GM23338 (cell line): ENCODE results near the gene GRN. TPM values are rescaled to one million over a fixed set of nuclear protein-coding genes. Genes with fewer than 3 reads are reported as not detected.
"Not testable (repeated sequence)": the region's sequence is repeated elsewhere in the genome, so short reads cannot be mapped to it uniquely, and the experiment has no call there.

ENCODE experiments used
- ATAC-seq: fragments of 200-7000 bp; cut with Tn5 transposase; 3 replicates; pipeline ENCODE4 v1.9.1; 2020
- DNase-seq: peaks from one replicate; pipeline ENCODE4 v3.0.0-alpha.2; 2015; ENCODE audit warnings: low spot score
- H2AFZ ChIP-seq: fragments of 200-600 bp; sonication (generic); 2 replicates; pipeline ENCODE4 v1.8.0; 2016; ENCODE audit warnings: antibody characterized with exemption, mild to moderate bottlenecking, moderate library complexity
- H3F3A ChIP-seq: fragments of 200-600 bp; sonication (generic); replicated peaks from 2 replicates; pipeline ENCODE4 v1.8.0; 2017; ENCODE audit warnings: antibody characterized with exemption, mixed run types, low read depth
- H3K27ac ChIP-seq: fragments of 200-600 bp; sonication (generic); 2 replicates; pipeline ENCODE4 v1.6.1; 2016; ENCODE audit warnings: low read depth
- H3K27me3 ChIP-seq: fragments of 200-600 bp; sonication (generic); 2 replicates; pipeline ENCODE4 v1.8.0; 2016; ENCODE audit warnings: mild to moderate bottlenecking, mixed run types, moderate library complexity; ENCODE audit not compliant: insufficient read depth
- H3K36me3 ChIP-seq: fragments of 200-600 bp; sonication (generic); 2 replicates; pipeline ENCODE4 v1.8.0; 2016; ENCODE audit warnings: mild to moderate bottlenecking; ENCODE audit not compliant: insufficient read depth
- H3K4me1 ChIP-seq: fragments of 200-600 bp; sonication (generic); 2 replicates; pipeline ENCODE4 v1.8.0; 2016; ENCODE audit warnings: mild to moderate bottlenecking, moderate library complexity; ENCODE audit not compliant: insufficient read depth
- H3K4me2 ChIP-seq: fragments of 200-600 bp; sonication (generic); 2 replicates; pipeline ENCODE4 v1.7.1; 2017; ENCODE audit warnings: mixed run types
- H3K4me3 ChIP-seq: fragments of 200-600 bp; sonication (generic); 2 replicates; pipeline ENCODE4 v1.6.1; 2016; ENCODE audit warnings: mixed run types
- H3K79me2 ChIP-seq: fragments of 200-600 bp; sonication (generic); replicated peaks from 2 replicates; pipeline ENCODE4 v1.8.0; 2017; ENCODE audit warnings: mild to moderate bottlenecking; ENCODE audit not compliant: insufficient read depth
- H3K9me2 ChIP-seq: fragments of 200-600 bp; sonication (generic); 2 replicates; pipeline ENCODE4 v1.8.0; 2017; ENCODE audit not compliant: insufficient read depth
- H4K20me1 ChIP-seq: fragments of 200-600 bp; sonication (generic); replicated peaks from 2 replicates; pipeline ENCODE4 v1.8.0; 2017; ENCODE audit warnings: mild to moderate bottlenecking; ENCODE audit not compliant: insufficient read depth
- H3K27ac Mint-ChIP-seq: 2 replicates; pipeline ENCODE4 v1.8.0; 2020; ENCODE audit warnings: inconsistent platforms, mild to moderate bottlenecking, moderate library complexity, mixed read lengths
- H3K27me3 Mint-ChIP-seq: 3 replicates; pipeline ENCODE4 v1.8.0; 2022; ENCODE audit warnings: low read depth, mild to moderate bottlenecking, moderate library complexity, mixed read lengths, inconsistent platforms; ENCODE audit not compliant: insufficient read depth, poor library complexity
- H3K36me3 Mint-ChIP-seq: 3 replicates; pipeline ENCODE4 v1.8.0; 2021; ENCODE audit warnings: low read depth, mild to moderate bottlenecking, inconsistent platforms, moderate library complexity, mixed read lengths
- H3K4me1 Mint-ChIP-seq: 3 replicates; pipeline ENCODE4 v1.8.0; 2020; ENCODE audit warnings: mild to moderate bottlenecking, inconsistent platforms, mixed read lengths
- H3K4me3 Mint-ChIP-seq: 3 replicates; pipeline ENCODE4 v1.8.0; 2021; ENCODE audit warnings: moderate library complexity, mild to moderate bottlenecking, inconsistent platforms, mixed read lengths
- H3K9me3 Mint-ChIP-seq: 3 replicates; pipeline ENCODE4 v1.8.0; 2020; ENCODE audit warnings: moderate library complexity, mild to moderate bottlenecking, inconsistent platforms, mixed read lengths
- CREB1 ChIP-seq: fragments of 250-450 bp; sonication (Bioruptor Pico); IDR thresholded peaks from 2 replicates; pipeline ENCODE4 v1.5.0; 2020; ENCODE audit warnings: low read depth, mild to moderate bottlenecking, moderate library complexity
- EZH2phosphoT487 ChIP-seq: fragments of 200-600 bp; sonication (generic); IDR thresholded peaks from one replicate; pipeline ENCODE4 v1.8.1; 2018; ENCODE audit warnings: antibody characterized with exemption; ENCODE audit not compliant: unreplicated experiment
- JUNB ChIP-seq: IDR thresholded peaks from one replicate; pipeline ENCODE4 v1.6.1; 2016; ENCODE audit warnings: antibody characterized with exemption; ENCODE audit not compliant: unreplicated experiment
- NANOG ChIP-seq: IDR thresholded peaks from 2 replicates; pipeline ENCODE4 v1.6.1; 2016; ENCODE audit warnings: antibody characterized with exemption, borderline replicate concordance
- POLR2AphosphoS5 ChIP-seq: IDR thresholded peaks from 2 replicates; pipeline ENCODE4 v1.6.1; 2016; ENCODE audit warnings: antibody characterized with exemption, low read depth
- STAT1 ChIP-seq: IDR thresholded peaks from one replicate; pipeline ENCODE4 v1.6.1; 2016; ENCODE audit warnings: antibody characterized with exemption; ENCODE audit not compliant: unreplicated experiment
- ZNF331 ChIP-seq: fragments of 250-450 bp; sonication (Bioruptor Pico); IDR thresholded peaks from 2 replicates; pipeline ENCODE4 v1.5.0; 2020; ENCODE audit warnings: low read depth, mild to moderate bottlenecking, moderate library complexity
- polyA plus RNA-seq: library from polyadenylated mRNA; unstranded; fragments of >200 nt; fragmentation: Nextera tagmentation; extraction: Ambion mirVana; gene quantifications from 2 replicates; pipeline ENCODE4 v1.2.1, GENCODE V29; 2016
- total RNA-seq: library from RNA; depleted of rRNA; stranded (reverse); fragments of >200 nt; shearing (Covaris generic); gene quantifications from 2 replicates; pipeline ENCODE4 v1.2.3, GENCODE V29; 2014
- TF ChIP-seq, protein P1 (sequence below), 2 experiments: fragments of 200-600 bp in 1 of 2; sonication (generic) in 1 of 2; conservative IDR thresholded peaks; 2 replicates each; pipeline versions ENCODE4 v1.5.1 to v1.6.1; 2016 to 2017; ENCODE audit warnings: antibody characterized with exemption in 2 of 2, low read depth in 2 of 2, mild to moderate bottlenecking in 2 of 2, moderate library complexity in 1 of 2
- TF ChIP-seq, protein P2 (sequence below): IDR thresholded peaks from one replicate; pipeline ENCODE4 v1.6.1; 2018; ENCODE audit warnings: antibody characterized with exemption; ENCODE audit not compliant: unreplicated experiment

Gene GRN
- total and polyA plus RNA-seq, 2 experiments from 2014 or later, result 101 to 216 TPM

DNA sequence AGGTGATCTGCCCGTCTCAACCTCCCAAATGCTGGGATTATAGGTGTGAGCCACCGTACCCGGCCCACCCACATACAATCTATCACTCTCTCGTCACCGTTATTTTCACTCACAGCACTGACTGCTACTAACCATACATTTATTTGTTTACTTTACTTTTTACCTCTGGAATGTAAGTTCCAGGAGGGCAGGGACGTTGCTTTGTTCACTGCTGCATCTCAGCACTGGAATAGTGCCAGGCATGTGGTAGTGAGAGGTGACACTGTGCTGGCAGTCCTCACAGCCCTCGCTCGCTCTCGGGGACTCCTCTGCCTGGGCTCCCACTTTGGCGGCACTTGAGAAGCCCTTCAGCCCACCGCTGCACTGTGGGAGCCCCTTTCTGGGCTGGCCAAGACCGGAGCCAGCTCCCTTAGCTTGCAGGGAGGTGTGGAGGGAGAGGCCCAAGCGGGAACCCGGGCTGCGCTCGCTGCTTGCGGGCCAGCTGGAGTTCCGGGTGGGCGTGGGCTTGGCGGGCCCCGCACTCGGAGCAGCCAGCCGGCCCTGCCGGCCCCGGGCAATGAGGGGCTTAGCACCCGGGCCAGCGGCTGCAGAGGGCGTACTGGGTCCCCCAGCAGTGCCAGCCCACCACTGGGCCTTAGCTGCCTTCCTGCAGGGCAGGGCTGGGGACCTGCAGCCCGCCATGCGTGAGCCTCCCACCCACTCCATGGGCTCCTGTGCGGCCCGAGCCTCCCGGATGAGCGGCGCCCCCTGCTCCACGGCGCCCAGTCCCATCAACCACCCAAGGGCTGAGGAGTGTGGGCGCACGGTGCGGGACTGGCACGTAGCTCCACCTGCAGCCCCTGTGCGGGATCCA, 23.5 kb downstream of the GRN start:
- not testable (repeated sequence) for H3K9me2 ChIP-seq, H2AFZ ChIP-seq, H3K36me3 ChIP-seq, H3K4me3 ChIP-seq, H3K36me3 Mint-ChIP-seq, H3K4me1 Mint-ChIP-seq, H3K4me3 Mint-ChIP-seq, H3K4me2 ChIP-seq, H3K27ac Mint-ChIP-seq, H3K27ac ChIP-seq, ATAC-seq, DNase-seq, H3F3A ChIP-seq, H3K79me2 ChIP-seq, H3K4me1 ChIP-seq, H4K20me1 ChIP-seq, H3K9me3 Mint-ChIP-seq
- TF ChIP-seq, protein P1, sequence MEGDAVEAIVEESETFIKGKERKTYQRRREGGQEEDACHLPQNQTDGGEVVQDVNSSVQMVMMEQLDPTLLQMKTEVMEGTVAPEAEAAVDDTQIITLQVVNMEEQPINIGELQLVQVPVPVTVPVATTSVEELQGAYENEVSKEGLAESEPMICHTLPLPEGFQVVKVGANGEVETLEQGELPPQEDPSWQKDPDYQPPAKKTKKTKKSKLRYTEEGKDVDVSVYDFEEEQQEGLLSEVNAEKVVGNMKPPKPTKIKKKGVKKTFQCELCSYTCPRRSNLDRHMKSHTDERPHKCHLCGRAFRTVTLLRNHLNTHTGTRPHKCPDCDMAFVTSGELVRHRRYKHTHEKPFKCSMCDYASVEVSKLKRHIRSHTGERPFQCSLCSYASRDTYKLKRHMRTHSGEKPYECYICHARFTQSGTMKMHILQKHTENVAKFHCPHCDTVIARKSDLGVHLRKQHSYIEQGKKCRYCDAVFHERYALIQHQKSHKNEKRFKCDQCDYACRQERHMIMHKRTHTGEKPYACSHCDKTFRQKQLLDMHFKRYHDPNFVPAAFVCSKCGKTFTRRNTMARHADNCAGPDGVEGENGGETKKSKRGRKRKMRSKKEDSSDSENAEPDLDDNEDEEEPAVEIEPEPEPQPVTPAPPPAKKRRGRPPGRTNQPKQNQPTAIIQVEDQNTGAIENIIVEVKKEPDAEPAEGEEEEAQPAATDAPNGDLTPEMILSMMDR (conservative IDR thresholded peaks at IDR 0.05; ENCODE audit: low read depth in 2 of 2), result 0 out of 4 replicates have a peak, but pooled peaks of 1 of the 2 experiments have one; percentile 14
- peaks cover 17% of the 10 kb centered on the region; the same call in 1 of the 2 replicates for H3K27me3 ChIP-seq
- H3K27me3 Mint-ChIP-seq, result peaks cover 23% of the 10 kb centered on the region

DNA sequence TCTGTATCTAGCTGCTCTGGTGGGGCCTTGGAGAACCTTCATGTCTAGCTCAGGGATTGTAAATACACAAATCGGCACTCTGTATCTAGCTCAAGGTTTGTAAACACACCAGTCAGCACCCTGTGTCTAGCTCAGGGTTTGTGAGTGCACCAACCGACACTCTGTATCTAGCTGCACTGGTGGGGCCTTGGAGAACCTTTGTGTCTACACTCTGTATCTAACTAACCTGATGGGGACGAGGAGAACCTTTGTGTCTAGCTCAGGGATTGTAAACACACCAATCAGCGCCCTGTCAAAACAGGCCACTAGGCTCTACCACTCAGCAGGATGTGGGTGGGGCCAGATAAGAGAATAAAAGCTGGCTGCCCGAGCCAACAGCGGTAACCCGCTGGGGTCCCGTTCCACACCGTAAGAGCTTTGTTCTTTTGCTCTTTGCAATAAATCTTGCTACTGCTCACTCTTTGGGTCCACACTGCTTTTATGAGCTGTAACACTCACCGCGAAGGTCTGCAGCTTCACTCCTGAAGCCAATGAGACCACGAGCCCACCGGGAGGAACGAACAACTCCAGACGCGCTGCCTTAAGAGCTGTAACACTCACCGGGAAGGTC, 24.4 kb downstream of the GRN start:
- H3K4me1 Mint-ChIP-seq, H3K4me3 ChIP-seq, H4K20me1 ChIP-seq, H3K4me3 Mint-ChIP-seq, ATAC-seq, H3K27ac Mint-ChIP-seq, H2AFZ ChIP-seq, H3K36me3 ChIP-seq, H3K4me2 ChIP-seq, H3K79me2 ChIP-seq, H3K4me1 ChIP-seq, H3K9me3 Mint-ChIP-seq, H3K9me2 ChIP-seq, H3K36me3 Mint-ChIP-seq, H3F3A ChIP-seq, H3K27ac ChIP-seq: not testable (repeated sequence)
- peaks cover 21% of the 10 kb centered on the region for H3K27me3 Mint-ChIP-seq
- DNase-seq, result peak; percentile 39
- H3K27me3 ChIP-seq, result peaks cover 11% of the 10 kb centered on the region; the same call in 1 of the 2 replicates

DNA sequence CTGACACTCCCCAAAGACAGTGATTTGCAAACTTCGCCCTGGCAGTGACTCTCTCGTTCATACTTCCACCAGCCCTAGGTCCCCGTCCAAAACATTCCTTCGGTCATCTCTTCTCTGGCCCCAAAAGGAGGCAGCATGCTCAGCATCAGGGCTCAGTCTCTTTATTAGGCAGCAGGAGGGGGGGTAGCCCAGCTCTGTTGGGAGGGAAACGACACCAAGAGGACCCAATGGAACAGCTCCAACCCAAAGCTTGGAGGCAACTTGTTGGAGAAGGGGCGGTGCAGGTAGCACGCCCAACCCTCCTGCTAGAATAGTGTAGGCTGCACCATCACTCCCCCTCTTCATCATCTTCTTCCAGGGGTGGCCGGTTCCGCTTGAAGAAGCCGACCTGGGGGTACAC, 26.9 kb downstream of the GRN start:
- ATAC-seq (no peak), DNase-seq (peak; percentile 31)
- Mint-ChIP-seq H3K9me3 (no peaks in the 10 kb centered on the region; the same call in 2 of the 3 replicates), H3K4me1 (peaks cover 25% of the 10 kb centered on the region), H3K27me3 (peaks cover 24% of the 10 kb centered on the region), H3K27ac (no peak overlapping the region), H3K4me3 (no peak overlapping the region; the same call in 2 of the 3 replicates), H3K36me3 (no peaks in the 10 kb centered on the region)
- Histone ChIP-seq H3F3A (peaks cover 8% of the 10 kb centered on the region), H2AFZ (no peak overlapping the region), H3K36me3 (no peaks in the 10 kb centered on the region), H3K27ac (no peak overlapping the region), H3K27me3 (0 out of 2 replicates have a peak, but pooled peaks cover 5% of the 10 kb centered on the region), H3K4me2 (no peak overlapping the region), H3K79me2 (no peaks in the 10 kb centered on the region), H4K20me1 (no peaks in the 10 kb centered on the region), H3K4me3 (no peak overlapping the region), H3K9me2 (no peaks in the 10 kb centered on the region), H3K4me1 (peaks cover 21% of the 10 kb centered on the region)
- TF ChIP-seq STAT1 (no peak), CREB1 (CRISPR knock-in tag) (no peak), EZH2phosphoT487 (no peak), JUNB (no peak), ZNF331 (CRISPR knock-in tag) (no peak), NANOG (no peak), POLR2AphosphoS5 (no peak)
- TF ChIP-seq, protein P2, sequence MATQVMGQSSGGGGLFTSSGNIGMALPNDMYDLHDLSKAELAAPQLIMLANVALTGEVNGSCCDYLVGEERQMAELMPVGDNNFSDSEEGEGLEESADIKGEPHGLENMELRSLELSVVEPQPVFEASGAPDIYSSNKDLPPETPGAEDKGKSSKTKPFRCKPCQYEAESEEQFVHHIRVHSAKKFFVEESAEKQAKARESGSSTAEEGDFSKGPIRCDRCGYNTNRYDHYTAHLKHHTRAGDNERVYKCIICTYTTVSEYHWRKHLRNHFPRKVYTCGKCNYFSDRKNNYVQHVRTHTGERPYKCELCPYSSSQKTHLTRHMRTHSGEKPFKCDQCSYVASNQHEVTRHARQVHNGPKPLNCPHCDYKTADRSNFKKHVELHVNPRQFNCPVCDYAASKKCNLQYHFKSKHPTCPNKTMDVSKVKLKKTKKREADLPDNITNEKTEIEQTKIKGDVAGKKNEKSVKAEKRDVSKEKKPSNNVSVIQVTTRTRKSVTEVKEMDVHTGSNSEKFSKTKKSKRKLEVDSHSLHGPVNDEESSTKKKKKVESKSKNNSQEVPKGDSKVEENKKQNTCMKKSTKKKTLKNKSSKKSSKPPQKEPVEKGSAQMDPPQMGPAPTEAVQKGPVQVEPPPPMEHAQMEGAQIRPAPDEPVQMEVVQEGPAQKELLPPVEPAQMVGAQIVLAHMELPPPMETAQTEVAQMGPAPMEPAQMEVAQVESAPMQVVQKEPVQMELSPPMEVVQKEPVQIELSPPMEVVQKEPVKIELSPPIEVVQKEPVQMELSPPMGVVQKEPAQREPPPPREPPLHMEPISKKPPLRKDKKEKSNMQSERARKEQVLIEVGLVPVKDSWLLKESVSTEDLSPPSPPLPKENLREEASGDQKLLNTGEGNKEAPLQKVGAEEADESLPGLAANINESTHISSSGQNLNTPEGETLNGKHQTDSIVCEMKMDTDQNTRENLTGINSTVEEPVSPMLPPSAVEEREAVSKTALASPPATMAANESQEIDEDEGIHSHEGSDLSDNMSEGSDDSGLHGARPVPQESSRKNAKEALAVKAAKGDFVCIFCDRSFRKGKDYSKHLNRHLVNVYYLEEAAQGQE, result no peak
- TF ChIP-seq, protein P1 (conservative IDR thresholded peaks at IDR 0.05; ENCODE audit: low read depth in 2 of 2), result no peak
